ENCODE results near the gene OR6S1. TPM values are rescaled to one million over a fixed set of nuclear protein-coding genes. Genes with fewer than 3 reads are reported as not detected.

Gene OR6S1
- total and polyA plus RNA-seq, 11 donors = not detected

- TF ChIP-seq CTCF (IDR thresholded peaks at IDR 0.05) = no peak
- peak in 1 of 2 donors; percentile 63 for TF ChIP-seq POLR2A (IDR thresholded peaks at IDR 0.05)
- peaks cover 0 to 37% (median 19%) of the 10 kb centered on the region in 12 donors for H3K4me1 ChIP-seq
- peak; percentile 34 to 43 (median 36) for ATAC-seq
- peak within 1 kb of the TSS; percentile 96 to 100 (median 100) for H3K27ac ChIP-seq
- peak within 1 kb of the TSS; percentile 47 to 95 (median 75) for H3K4me3 ChIP-seq
- DNase-seq = peak; percentile 80 to 92 (median 84)
- no peaks in the 10 kb centered on the region for H3K27me3 ChIP-seq
- no peaks in the 10 kb centered on the region for H3K9me3 ChIP-seq
- intact Hi-C loops (cut with DNase I) = loop anchor here (1.0 to 10.0 kb wide), 28 partner anchors 52 to 828 kb away; partner anchors contain the start of genes TEP1 (in 5 of the 10), CCNB1IP1 (in 4 of the 10), PIP4P1 (in 4 of the 10) and APEX1 (in 3 of the 10)
- WGBS, 4 donors = 0 to 1% (median 1%) methylated on average over 27 to 42 of the region's 42 CpGs
- H3K36me3 ChIP-seq = no peaks in the 10 kb centered on the region
These were observed 42.6 kb upstream of the OR6S1 start, which contains the start of gene RNASE4 for GRCh38 chr14:20683891-20684661. RNASE4 (plus strand) TSS chr14:20684560; CDS start chr14:20699372, 14,812 bp downstream.

- peak overlapping the region; percentile 47 to 95 (median 75) for H3K4me3 ChIP-seq
- H3K27me3 ChIP-seq = no peaks in the 10 kb centered on the region
- peak; percentile 55 to 66 (median 59) for ATAC-seq
- H3K36me3 ChIP-seq = no peaks in the 10 kb centered on the region
- peaks cover 0 to 37% (median 19%) of the 10 kb centered on the region in 12 donors for H3K4me1 ChIP-seq
- no peaks in the 10 kb centered on the region for H3K9me3 ChIP-seq
- peak overlapping the region; percentile 96 to 100 (median 100) for H3K27ac ChIP-seq
- peak; percentile 75 to 84 (median 78) for DNase-seq
- intact Hi-C loops (cut with DNase I) = loop anchor here (1.0 to 10.0 kb wide), 28 partner anchors 51 to 829 kb away; partner anchors contain the start of genes TEP1 (in 5 of the 10), CCNB1IP1 (in 4 of the 10), PIP4P1 (in 4 of the 10) and APEX1 (in 3 of the 10)
- TF ChIP-seq CTCF (IDR thresholded peaks at IDR 0.05) (no peak), POLR2A (IDR thresholded peaks at IDR 0.05) (no peak)
- WGBS, 4 donors = 0 to 1% (median 0%) methylated on average over 38 of the region's 38 CpGs
These were observed 41.8 kb upstream of the OR6S1 start for GRCh38 chr14:20683125-20683890.

DNA sequence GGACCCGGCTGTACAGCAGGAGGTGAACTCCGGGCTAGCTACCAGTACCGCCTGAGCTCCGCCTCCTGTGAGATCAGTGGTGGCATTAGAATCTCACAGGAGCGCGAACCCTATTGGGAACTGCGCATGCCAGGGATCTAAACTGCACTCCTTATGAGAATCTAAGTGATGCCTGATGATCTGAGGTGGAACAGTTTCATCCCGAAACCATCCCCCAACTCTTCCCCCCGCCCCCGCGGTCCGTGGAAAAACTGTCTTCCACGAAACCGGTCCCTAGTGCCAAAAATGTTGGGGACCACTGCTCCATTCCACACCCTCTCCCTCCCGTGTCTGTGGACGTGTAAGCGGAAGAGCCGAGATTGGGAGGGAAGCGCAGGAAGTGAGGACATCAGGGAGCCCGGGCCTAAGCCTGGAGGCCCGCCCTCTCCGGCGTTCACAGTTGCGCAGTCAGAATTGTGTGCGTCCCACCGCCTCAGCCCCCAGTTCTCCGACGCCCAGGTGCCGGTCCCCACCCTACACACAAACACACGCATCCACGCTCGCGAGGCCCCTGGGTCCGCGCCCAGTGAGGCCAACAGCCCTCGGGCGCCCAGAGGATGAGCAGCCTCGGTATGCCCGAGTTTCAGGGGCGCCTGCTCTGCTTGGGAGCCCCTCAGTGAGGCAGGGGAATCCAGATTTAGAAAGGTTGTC is 41.1 kb upstream of the OR6S1 start:
- 0 to 1% (median 1%) methylated on average over 13 to 40 of the region's 40 CpGs for WGBS, 4 donors
- DNase-seq (peak; percentile 89 to 95 (median 93)), ATAC-seq (peak; percentile 91 to 94 (median 92))
- no peaks in the 10 kb centered on the region for H3K36me3 ChIP-seq
- peak overlapping the region; percentile 47 to 95 (median 75) for H3K4me3 ChIP-seq
- peak overlapping the region; percentile 96 to 100 (median 100) for H3K27ac ChIP-seq
- peaks cover 0 to 37% (median 19%) of the 10 kb centered on the region in 12 donors for H3K4me1 ChIP-seq
- no peaks in the 10 kb centered on the region for H3K9me3 ChIP-seq
- intact Hi-C loops (cut with DNase I) = loop anchor here (1.0 to 10.0 kb wide), 29 partner anchors 50 to 830 kb away; partner anchors contain the start of genes TEP1 (in 5 of the 10), CCNB1IP1 (in 4 of the 10), PIP4P1 (in 4 of the 10) and APEX1 (in 3 of the 10)
- H3K27me3 ChIP-seq = no peaks in the 10 kb centered on the region
- TF ChIP-seq POLR2A (IDR thresholded peaks at IDR 0.05) (peak; percentile 8 to 91), CTCF (IDR thresholded peaks at IDR 0.05) (peak in 3 of 12 donors; percentile 0 to 39 (median 30))

All from heart left ventricle (tissue), 16 donors.